Thoracic aorta (tissue), 2 donors: ENCODE results near the gene CYP4F8. TPM values are rescaled to one million over a fixed set of nuclear protein-coding genes. Genes with fewer than 3 reads are reported as not detected.

Experiments
- ATAC-seq: fragments of 150-250 bp; one replicate; pipeline ENCODE4 v1.8.0; 2017; ENCODE audit warnings: low read depth; ENCODE audit not compliant: insufficient number of reproducible peaks, low FRiP score
- DNase-seq: peaks from one replicate; pipeline ENCODE4 v3.0.0-alpha.2; 2020; ENCODE audit warnings: low spot score
- H3K27ac ChIP-seq, 2 donors: fragments of 200-600 bp; sonication (generic); 1 replicate in 1 of 2; 2 replicates in 1 of 2; pipeline ENCODE4 v1.5.1; 2016; ENCODE audit warnings: mild to moderate bottlenecking in 2 of 2, moderate library complexity in 2 of 2
- H3K27me3 ChIP-seq: fragments of 200-600 bp; sonication (generic); replicated peaks from 2 replicates; pipeline ENCODE4 v1.6.0; 2016; ENCODE audit warnings: mild to moderate bottlenecking; ENCODE audit not compliant: insufficient read depth
- H3K36me3 ChIP-seq: fragments of 200-600 bp; sonication (generic); one replicate; pipeline ENCODE4 v1.5.1; 2016
- H3K4me1 ChIP-seq, 2 donors: fragments of 200-600 bp; sonication (generic); 1 replicate in 1 of 2; 2 replicates in 1 of 2; pipeline versions ENCODE4 v1.5.1 to v1.6.0; 2016; ENCODE audit warnings: low read depth in 2 of 2, mild to moderate bottlenecking in 1 of 2; ENCODE audit not compliant: control insufficient read depth in 1 of 2
- H3K4me3 ChIP-seq: fragments of 200-600 bp; sonication (generic); 2 replicates; pipeline ENCODE4 v1.5.1; 2016; ENCODE audit warnings: mild to moderate bottlenecking
- H3K9me3 ChIP-seq: fragments of 200-600 bp; sonication (generic); 2 replicates; pipeline ENCODE4 v1.5.1; 2016
- total RNA-seq, 2 donors: library from RNA; depleted of rRNA; stranded (reverse); fragments of >200 nt; gene quantifications; one replicate each; pipeline versions ENCODE4 v1.1.0 to v1.2.3, GENCODE V29; 2016
- TF ChIP-seq, protein P1 (sequence below): fragments of 200-600 bp; sonication (generic); IDR thresholded peaks from one replicate; pipeline ENCODE4 v1.5.1; 2019; ENCODE audit warnings: antibody characterized with exemption

Gene CYP4F8
- total RNA-seq, 2 donors from 2014 or later: not detected

DNA sequence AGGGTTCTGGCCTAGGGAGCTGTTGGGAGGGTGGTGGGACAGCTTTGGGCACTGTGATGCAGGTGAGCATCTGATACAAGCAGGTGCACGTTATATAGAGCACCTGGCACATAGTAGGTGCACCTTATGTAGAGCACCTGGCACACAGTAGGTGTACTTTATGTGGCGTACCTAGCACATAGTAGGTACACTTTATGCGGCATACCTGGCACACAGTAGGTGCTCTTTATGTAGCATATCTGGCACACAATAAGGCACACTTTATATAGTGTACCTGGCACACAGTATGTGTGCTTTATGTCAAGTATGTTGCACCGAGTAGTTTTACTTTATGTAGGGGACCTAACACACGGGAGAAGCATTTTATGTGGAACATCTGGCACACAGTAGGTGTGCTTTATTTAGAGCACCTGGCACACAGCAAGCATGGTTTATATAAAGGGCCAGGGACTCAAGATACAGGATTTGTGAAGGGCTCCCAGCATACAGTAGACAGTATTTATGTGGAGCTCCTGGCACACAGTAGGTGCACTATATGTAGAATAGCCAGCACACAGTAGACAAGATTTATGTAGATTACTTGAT lies 56.3 kb downstream of the CYP4F8 start:
- no peaks in the 10 kb centered on the region for H3K27me3 ChIP-seq
- no peaks in the 10 kb centered on the region for H3K36me3 ChIP-seq
- H3K4me1 ChIP-seq: peaks cover 0 to 14% of the 10 kb centered on the region in 2 donors
- TF ChIP-seq, protein P1, sequence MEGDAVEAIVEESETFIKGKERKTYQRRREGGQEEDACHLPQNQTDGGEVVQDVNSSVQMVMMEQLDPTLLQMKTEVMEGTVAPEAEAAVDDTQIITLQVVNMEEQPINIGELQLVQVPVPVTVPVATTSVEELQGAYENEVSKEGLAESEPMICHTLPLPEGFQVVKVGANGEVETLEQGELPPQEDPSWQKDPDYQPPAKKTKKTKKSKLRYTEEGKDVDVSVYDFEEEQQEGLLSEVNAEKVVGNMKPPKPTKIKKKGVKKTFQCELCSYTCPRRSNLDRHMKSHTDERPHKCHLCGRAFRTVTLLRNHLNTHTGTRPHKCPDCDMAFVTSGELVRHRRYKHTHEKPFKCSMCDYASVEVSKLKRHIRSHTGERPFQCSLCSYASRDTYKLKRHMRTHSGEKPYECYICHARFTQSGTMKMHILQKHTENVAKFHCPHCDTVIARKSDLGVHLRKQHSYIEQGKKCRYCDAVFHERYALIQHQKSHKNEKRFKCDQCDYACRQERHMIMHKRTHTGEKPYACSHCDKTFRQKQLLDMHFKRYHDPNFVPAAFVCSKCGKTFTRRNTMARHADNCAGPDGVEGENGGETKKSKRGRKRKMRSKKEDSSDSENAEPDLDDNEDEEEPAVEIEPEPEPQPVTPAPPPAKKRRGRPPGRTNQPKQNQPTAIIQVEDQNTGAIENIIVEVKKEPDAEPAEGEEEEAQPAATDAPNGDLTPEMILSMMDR: no peak
- DNase-seq (no peak), ATAC-seq (no peak)
- no peaks in the 10 kb centered on the region for H3K9me3 ChIP-seq
- H3K4me3 ChIP-seq: no peak overlapping the region
- no peak overlapping the region for H3K27ac ChIP-seq

DNA sequence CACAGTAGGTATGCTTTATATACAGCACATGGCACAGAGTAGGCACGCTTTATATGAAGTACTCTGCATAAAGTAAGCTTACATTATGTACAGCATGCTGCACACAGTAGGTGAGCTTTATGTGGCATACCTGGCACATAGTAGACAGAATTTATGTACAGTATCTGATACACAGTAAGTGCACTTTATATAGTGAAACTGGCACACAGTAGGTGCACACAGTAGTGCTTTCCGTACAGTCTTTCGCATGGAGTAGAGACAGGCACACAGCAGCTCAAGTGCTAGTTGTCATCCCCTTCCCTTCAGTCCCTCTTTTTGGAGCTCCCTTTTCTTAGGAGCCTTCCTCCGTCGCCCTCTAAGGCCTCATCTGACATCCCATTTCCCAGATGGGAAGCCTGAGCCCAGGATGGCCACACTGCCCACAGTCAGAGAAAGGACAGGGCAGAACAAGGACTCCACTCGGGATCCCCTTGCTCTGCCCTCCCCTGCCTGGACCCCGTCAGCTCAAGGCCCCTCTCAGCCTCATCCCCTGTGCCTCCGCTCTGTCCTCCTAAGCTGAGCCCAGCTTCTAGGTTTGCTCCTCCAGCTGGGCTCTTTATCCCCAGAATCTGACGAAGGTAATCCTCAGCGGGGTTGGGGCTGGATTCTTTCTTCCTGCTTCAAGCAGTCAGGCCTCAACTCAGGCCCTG lies 57.0 kb downstream of the CYP4F8 start:
- H3K27ac ChIP-seq: no peak overlapping the region
- no peaks in the 10 kb centered on the region for H3K36me3 ChIP-seq
- no peaks in the 10 kb centered on the region for H3K9me3 ChIP-seq
- TF ChIP-seq, protein P1: no peak
- H3K27me3 ChIP-seq: no peaks in the 10 kb centered on the region
- H3K4me3 ChIP-seq: no peak overlapping the region
- ATAC-seq (no peak), DNase-seq (no peak)
- H3K4me1 ChIP-seq: peaks cover 0 to 14% of the 10 kb centered on the region in 2 donors

DNA sequence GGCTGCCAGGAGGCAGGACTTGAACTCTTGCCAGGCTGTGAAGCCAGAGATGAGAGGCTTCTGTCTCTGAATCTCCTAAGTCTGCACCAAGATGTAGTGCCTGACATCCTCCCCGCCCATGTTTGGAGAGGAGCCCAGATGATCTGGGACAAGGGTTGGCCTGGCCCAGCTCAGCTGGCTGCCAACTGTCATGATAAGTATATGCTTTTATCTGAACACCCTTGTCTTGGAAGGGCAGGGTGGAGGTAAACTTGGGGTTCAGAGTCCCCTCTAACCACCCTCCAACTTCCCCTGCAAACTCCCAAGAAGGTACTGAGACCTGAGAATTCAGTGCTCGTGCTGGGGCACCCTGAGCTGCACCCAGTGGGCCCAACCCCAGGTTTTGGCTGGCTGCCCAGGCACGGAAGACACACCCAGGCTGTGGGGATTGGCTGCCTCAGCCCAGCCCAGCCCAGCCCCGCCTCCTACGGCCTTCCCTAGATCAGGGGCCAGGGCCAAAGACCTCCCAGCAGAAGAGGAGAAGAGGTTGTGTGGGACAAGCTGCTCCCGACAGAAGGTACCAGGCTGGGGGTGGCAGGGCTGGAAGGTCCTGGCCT lies 57.7 kb downstream of the CYP4F8 start, which contains the start of gene CYP4F12:
TSS of gene CYP4F12 (plus strand) at position 508 of the 596 bp plus-strand sequence. CDS start 443 bp downstream, outside the sequence.
- Histone ChIP-seq H3K4me3 (no peak within 1 kb of the TSS), H3K4me1 (peaks cover 0 to 14% of the 10 kb centered on the region in 2 donors), H3K36me3 (no peaks in the 10 kb centered on the region), H3K27me3 (no peaks in the 10 kb centered on the region), H3K9me3 (no peaks in the 10 kb centered on the region), H3K27ac (no peak within 1 kb of the TSS)
- DNase-seq: no peak
- ATAC-seq: no peak
- TF ChIP-seq, protein P1: no peak

DNA sequence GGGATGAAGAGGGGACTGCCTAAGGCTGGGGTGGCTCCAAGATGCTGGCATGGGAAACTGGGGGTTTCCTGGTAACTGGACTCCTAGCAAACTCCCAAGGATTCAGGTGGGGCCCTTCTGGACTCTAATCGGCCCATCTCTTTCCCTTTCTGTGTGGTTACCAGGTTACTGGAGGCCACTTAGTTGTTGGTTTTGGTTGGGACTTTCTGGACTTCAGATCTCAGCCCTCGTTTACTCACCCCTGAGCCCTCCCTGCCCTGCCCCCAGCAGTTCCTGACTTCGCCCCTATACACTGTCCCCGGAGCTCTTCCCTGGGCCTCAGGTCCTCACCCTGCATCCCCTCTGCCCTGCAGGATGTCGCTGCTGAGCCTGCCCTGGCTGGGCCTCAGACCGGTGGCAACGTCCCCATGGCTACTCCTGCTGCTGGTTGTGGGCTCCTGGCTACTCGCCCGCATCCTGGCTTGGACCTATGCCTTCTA lies 58.2 kb downstream of the CYP4F8 start:
- no peak overlapping the region for H3K4me3 ChIP-seq

More for the DNA sequence above, 58.2 kb downstream of the CYP4F8 start:
- H3K27me3 ChIP-seq: no peaks in the 10 kb centered on the region
- no peaks in the 10 kb centered on the region for H3K36me3 ChIP-seq
- DNase-seq: no peak
- TF ChIP-seq, protein P1: no peak
- no peak for ATAC-seq
- no peaks in the 10 kb centered on the region for H3K9me3 ChIP-seq
- H3K27ac ChIP-seq: no peak overlapping the region
- peaks cover 0 to 14% of the 10 kb centered on the region in 2 donors for H3K4me1 ChIP-seq
